ENCODE measurements around the gene HACL1.

Gene HACL1

DNA sequence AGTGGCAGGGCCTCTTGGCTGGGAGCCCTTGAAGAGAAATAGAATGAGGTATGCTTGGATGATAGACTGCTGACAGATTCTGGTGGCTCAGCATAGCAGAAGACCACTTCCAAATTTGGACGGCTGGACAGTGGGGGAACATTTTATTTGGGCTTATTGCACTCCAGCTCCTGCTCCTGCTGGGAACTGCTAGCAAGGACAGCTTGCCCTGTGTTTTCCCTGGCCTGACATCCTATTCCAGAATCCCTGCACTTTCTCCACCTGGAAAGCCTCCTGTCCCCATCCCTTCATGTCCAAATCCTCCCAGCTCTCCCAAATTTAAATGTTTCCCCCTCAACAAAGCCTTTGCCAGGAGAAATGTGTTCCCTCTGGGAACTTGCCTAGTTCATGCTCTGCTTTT lies 70.0 kb downstream of the HACL1 start:
- in situ Hi-C loops (cut with MboI; ENCODE audit: low pct_unique_long_range_greater_than_20kb, low sequenced_read_pairs, unreplicated experiment): no loop called here
- TF ChIP-seq CTCF (IDR thresholded peaks at IDR 0.05; ENCODE audit: extremely low read depth, insufficient read depth, missing control alignments): no peak
- DNase-seq (ENCODE audit: low spot score): no peak

DNA sequence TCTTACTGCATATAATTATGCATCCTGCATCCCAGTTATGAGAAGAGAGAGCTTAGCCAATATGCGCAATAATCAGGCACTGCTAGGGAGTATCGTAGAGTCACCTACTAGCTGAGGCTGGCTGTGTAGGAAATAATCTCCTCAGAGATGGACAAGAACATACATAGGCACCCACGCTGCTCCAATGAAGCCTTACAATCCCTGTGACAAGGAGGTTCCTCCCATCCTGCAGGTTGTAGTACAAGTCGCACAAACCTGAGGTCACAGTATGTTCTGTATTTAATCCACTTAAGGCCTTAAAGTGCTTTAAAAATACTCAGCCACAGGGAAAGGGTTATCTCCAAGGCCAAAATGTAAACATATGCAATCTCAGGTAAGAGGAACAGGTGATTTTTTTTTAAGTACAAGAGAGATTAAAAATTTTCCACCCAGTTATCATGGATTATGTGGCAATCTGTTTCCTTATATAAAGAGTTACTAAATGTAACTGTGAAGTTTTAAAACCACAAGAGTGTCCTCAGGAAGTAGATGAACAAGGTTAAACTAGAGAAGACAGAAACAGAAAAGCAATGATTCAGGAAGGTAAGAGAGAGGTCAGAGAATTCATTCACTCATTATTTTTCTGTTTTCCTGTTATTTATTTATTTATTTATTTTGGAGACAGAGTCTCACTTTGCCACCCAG lies 72.4 kb downstream of the HACL1 start:
- TF ChIP-seq CTCF (IDR thresholded peaks at IDR 0.05; ENCODE audit: extremely low read depth, insufficient read depth, missing control alignments): no peak
- in situ Hi-C loops (cut with MboI; ENCODE audit: low pct_unique_long_range_greater_than_20kb, low sequenced_read_pairs, unreplicated experiment): no loop called here
- no peak for DNase-seq (ENCODE audit: low spot score)

GRCh38 chr3:15527031-15527459 lies 74.3 kb downstream of the HACL1 start:
- DNase-seq (ENCODE audit: low spot score): peak; percentile 44
- TF ChIP-seq CTCF (IDR thresholded peaks at IDR 0.05; ENCODE audit: extremely low read depth, insufficient read depth, missing control alignments): peak; percentile 23
- in situ Hi-C loops (cut with MboI; ENCODE audit: low pct_unique_long_range_greater_than_20kb, low sequenced_read_pairs, unreplicated experiment): no loop called here

GRCh38 chr3:15525790-15526189 lies 75.6 kb downstream of the HACL1 start:
- no peak for TF ChIP-seq CTCF (IDR thresholded peaks at IDR 0.05; ENCODE audit: extremely low read depth, insufficient read depth, missing control alignments)
- DNase-seq (ENCODE audit: low spot score): no peak
- in situ Hi-C loops (cut with MboI; ENCODE audit: low pct_unique_long_range_greater_than_20kb, low sequenced_read_pairs, unreplicated experiment): no loop called here

- in situ Hi-C loops (cut with MboI; ENCODE audit: low pct_unique_long_range_greater_than_20kb, low sequenced_read_pairs, unreplicated experiment): no loop called here
- no peak for DNase-seq (ENCODE audit: low spot score)
- no peak for TF ChIP-seq CTCF (IDR thresholded peaks at IDR 0.05; ENCODE audit: extremely low read depth, insufficient read depth, missing control alignments)
These were observed 77.5 kb downstream of the HACL1 start for GRCh38 chr3:15523660-15524417.

- DNase-seq (ENCODE audit: low spot score): no peak
- no peak for TF ChIP-seq CTCF (IDR thresholded peaks at IDR 0.05; ENCODE audit: extremely low read depth, insufficient read depth, missing control alignments)
- in situ Hi-C loops (cut with MboI; ENCODE audit: low pct_unique_long_range_greater_than_20kb, low sequenced_read_pairs, unreplicated experiment): no loop called here
These were observed 79.4 kb downstream of the HACL1 start for GRCh38 chr3:15522016-15522415.
